ENCODE results near the gene MRPS18A. TPM values are rescaled to one million over a fixed set of nuclear protein-coding genes. Genes with fewer than 3 reads are reported as not detected.
"Not testable (repeated sequence)": the region's sequence is repeated elsewhere in the genome, so short reads cannot be mapped to it uniquely, and the experiment has no call there.

The MRPS18A gene
- total RNA-seq, 1 experiment from 2014 or later, result 105 TPM

DNA sequence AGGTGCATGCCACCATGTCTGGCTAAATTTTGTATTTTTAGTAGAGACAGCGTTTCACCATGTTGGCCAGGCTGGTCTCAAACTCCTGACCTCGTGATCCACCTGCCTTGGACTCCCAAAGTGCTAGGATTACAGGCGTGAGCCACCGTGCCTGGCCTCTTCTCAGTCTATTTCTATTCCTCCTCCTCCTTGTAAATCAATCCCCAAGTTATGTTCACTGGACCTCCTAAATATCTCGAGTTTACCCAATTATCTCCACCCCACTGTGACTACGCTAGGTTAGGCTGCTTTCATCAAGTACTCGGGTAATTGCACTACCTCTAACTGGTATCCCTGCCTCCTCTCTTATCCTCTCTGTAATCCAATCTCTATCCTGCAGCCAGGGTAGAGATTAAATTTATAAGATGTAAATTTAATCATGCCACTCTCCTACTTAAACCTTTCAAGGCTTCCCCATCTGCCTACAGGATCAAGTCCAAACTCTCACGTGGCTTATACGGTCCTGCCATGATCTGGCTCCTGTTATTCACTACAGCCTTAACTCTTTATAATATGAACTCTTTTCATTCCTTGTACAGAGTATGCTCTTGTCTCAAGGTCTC is 52.8 kb downstream of the MRPS18A start:
- H3K9ac ChIP-seq (ENCODE audit: low read length), result peak overlapping the region; percentile 88; the same call in 1 of the 2 replicates
- POLR2A ChIA-PET (ENCODE audit: unreplicated experiment), result interaction anchor here (0.6 kb wide), 1 partner anchor 159 kb away, joined by 5 read pairs; no protein-coding TSS in a partner anchor

DNA sequence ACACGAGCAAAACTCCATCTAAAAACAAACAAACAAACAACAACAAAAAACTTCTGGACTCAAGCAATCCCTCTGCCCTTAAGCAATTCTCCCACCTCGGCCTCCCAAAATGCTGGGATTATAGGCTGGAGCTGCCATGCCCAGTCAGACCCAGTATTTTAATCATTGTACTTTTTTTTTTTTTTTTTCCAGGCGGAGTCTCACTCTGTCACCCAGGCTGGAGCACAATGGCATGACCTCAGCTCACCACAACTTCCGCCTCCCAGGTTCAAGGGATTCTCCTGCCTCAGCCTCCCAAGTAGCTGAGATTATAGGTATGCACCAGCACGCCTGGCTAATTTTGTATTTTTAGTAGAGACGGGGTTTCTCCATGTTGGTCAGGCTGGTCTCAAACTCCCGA is 54.6 kb downstream of the MRPS18A start:
- H3K36me3 ChIP-seq (ENCODE audit: low read depth, low read length); BruUV-seq (replicated peaks); H3F3A ChIP-seq (ENCODE audit: low read length, unreplicated experiment); H3K9me2 ChIP-seq (replicated peaks; ENCODE audit: low read length); H3K9me3 ChIP-seq (ENCODE audit: low read length); DNase-seq; intact Hi-C loops (cut with micrococcal nuclease); H3K4me2 ChIP-seq (ENCODE audit: low read length); POLR2A ChIA-PET (ENCODE audit: unreplicated experiment); ATAC-seq; H4K20me1 ChIP-seq (ENCODE audit: low read length); H3K27ac ChIP-seq (ENCODE audit: low read length); H3K4me3 ChIP-seq (ENCODE audit: low read length); H3K9ac ChIP-seq (ENCODE audit: low read length); H3K27me3 ChIP-seq (ENCODE audit: low read length); CTCF ChIA-PET; H2AFZ ChIP-seq (ENCODE audit: low read length): not testable (repeated sequence)
- H3K79me2 ChIP-seq (ENCODE audit: low read length), result peaks cover 35% of the 10 kb centered on the region
- peaks cover 30% of the 10 kb centered on the region for H3K4me1 ChIP-seq (ENCODE audit: insufficient read depth, low read length)

More for the DNA sequence above, 52.8 kb downstream of the MRPS18A start:
- Histone ChIP-seq H4K20me1 (ENCODE audit: low read length) (peaks cover 4% of the 10 kb centered on the region; the same call in 1 of the 2 replicates), H3K4me3 (ENCODE audit: low read length) (no peak overlapping the region), H3K79me2 (ENCODE audit: low read length) (peaks cover 45% of the 10 kb centered on the region), H3K27me3 (ENCODE audit: low read length) (no peaks in the 10 kb centered on the region), H3K9me2 (replicated peaks; ENCODE audit: low read length) (no peaks in the 10 kb centered on the region), H3K9me3 (ENCODE audit: low read length) (no peaks in the 10 kb centered on the region), H3F3A (ENCODE audit: low read length, unreplicated experiment) (no peaks in the 10 kb centered on the region), H2AFZ (ENCODE audit: low read length) (peak overlapping the region; percentile 93), H3K4me1 (ENCODE audit: insufficient read depth, low read length) (peaks cover 33% of the 10 kb centered on the region), H3K4me2 (ENCODE audit: low read length) (peak overlapping the region; percentile 95), H3K36me3 (ENCODE audit: low read depth, low read length) (peaks cover 12% of the 10 kb centered on the region), H3K27ac (ENCODE audit: low read length) (no peak overlapping the region)
- DNase-seq (no peak), ATAC-seq (no peak)
- CTCF ChIA-PET, result no interaction called here
- TF ChIP-seq CTCF (conservative IDR thresholded peaks at IDR 0.05; ENCODE audit: low read depth, low read length), result no peak
- TF ChIP-seq EZH2 (IDR thresholded peaks at IDR 0.05; ENCODE audit: low read length, unreplicated experiment), result no peak
- no peak for TF ChIP-seq EZH2phosphoT487 (IDR thresholded peaks at IDR 0.05; ENCODE audit: borderline replicate concordance, low read length)
- intact Hi-C loops (cut with micrococcal nuclease), result no loop called here
- BruUV-seq (replicated peaks), result no TSS peak

DNA sequence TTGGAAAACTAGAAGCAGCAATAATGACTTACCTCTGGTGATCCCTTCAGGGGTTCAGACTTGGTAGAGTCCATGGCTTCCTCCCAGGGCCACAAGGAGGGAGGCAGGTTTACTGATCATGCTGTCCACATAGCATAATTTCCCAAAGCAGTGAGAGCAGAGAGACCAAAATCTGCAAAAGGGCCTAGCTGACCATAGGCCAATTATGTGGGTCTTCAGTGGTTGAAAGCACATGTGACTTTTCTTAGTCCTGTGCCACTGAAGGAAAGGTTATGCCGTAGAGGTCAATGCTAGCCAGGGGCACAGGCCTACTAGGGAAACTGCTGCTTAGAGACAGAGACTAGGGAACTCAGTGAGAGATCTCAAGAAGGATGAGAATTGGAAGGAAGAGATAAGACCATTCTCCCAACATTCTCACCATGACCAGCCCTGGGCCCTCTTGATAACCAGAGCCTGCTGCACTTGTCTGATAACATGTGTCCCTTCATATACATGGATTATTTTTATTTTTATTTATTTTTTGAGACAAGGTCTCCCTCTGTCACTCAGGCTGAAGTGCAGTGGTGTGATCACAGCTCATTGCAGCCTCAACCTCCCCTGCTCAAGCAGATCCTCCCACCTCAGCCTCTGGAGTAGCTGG is 56.5 kb downstream of the MRPS18A start:
- H3K79me2 ChIP-seq (ENCODE audit: low read length), result peaks cover 34% of the 10 kb centered on the region
- no peak for ATAC-seq
- intact Hi-C loops (cut with micrococcal nuclease), result no loop called here
- CTCF ChIA-PET, result no interaction called here
- DNase-seq, result no peak
- no peak overlapping the region for H3K4me3 ChIP-seq (ENCODE audit: low read length)
- peaks cover 2% of the 10 kb centered on the region; the same call in 1 of the 2 replicates for H3K36me3 ChIP-seq (ENCODE audit: low read depth, low read length)
- TF ChIP-seq CTCF (conservative IDR thresholded peaks at IDR 0.05; ENCODE audit: low read depth, low read length), result no peak
- no peak for TF ChIP-seq EZH2phosphoT487 (IDR thresholded peaks at IDR 0.05; ENCODE audit: borderline replicate concordance, low read length)
- H3F3A ChIP-seq (ENCODE audit: low read length, unreplicated experiment), result no peaks in the 10 kb centered on the region
- no peak overlapping the region for H2AFZ ChIP-seq (ENCODE audit: low read length)
- peaks cover 32% of the 10 kb centered on the region for H3K4me1 ChIP-seq (ENCODE audit: insufficient read depth, low read length)
- H3K27ac ChIP-seq (ENCODE audit: low read length), result peak overlapping the region; percentile 85
- no peaks in the 10 kb centered on the region for H3K9me2 ChIP-seq (replicated peaks; ENCODE audit: low read length)
- no peaks in the 10 kb centered on the region for H3K27me3 ChIP-seq (ENCODE audit: low read length)
- H3K9me3 ChIP-seq (ENCODE audit: low read length), result no peaks in the 10 kb centered on the region
- no TSS peak for BruUV-seq (replicated peaks)
- no peak overlapping the region for H3K9ac ChIP-seq (ENCODE audit: low read length)
- H3K4me2 ChIP-seq (ENCODE audit: low read length), result peak overlapping the region; percentile 98; the same call in 1 of the 2 replicates
- POLR2A ChIA-PET (ENCODE audit: unreplicated experiment), result no interaction called here
- H4K20me1 ChIP-seq (ENCODE audit: low read length), result no peaks in the 10 kb centered on the region

Measured in PC-3 (cell line).